GM23248 (cell line): ENCODE data around the gene PPP2R2D. TPM values are rescaled to one million over a fixed set of nuclear protein-coding genes. Genes with fewer than 3 reads are reported as not detected.

ENCODE experiments used
- DNase-seq: peaks from one replicate; pipeline ENCODE4 v3.0.0-alpha.2; 2015
- H2AFZ ChIP-seq: fragments of 200-600 bp; sonication (generic); 2 replicates; pipeline ENCODE4 v1.6.1; 2016; ENCODE audit warnings: antibody characterized with exemption
- H3F3A ChIP-seq: fragments of 200-600 bp; sonication (generic); 2 replicates; pipeline ENCODE4 v1.6.1; 2016; ENCODE audit warnings: mild to moderate bottlenecking, antibody characterized with exemption, mixed run types; ENCODE audit not compliant: insufficient read depth
- H3K27ac ChIP-seq: fragments of 200-600 bp; sonication (generic); 2 replicates; pipeline ENCODE4 v1.5.1; 2016; ENCODE audit warnings: mild to moderate bottlenecking
- H3K27me3 ChIP-seq: fragments of 200-600 bp; sonication (generic); replicated peaks from 2 replicates; pipeline ENCODE4 v1.6.1; 2016; ENCODE audit warnings: mild to moderate bottlenecking; ENCODE audit not compliant: insufficient read depth
- H3K36me3 ChIP-seq: fragments of 200-600 bp; sonication (generic); 2 replicates; pipeline ENCODE4 v1.6.1; 2016; ENCODE audit warnings: low read depth, mild to moderate bottlenecking
- H3K4me1 ChIP-seq: fragments of 200-600 bp; sonication (generic); 2 replicates; pipeline ENCODE4 v1.6.1; 2016; ENCODE audit warnings: mild to moderate bottlenecking; ENCODE audit not compliant: insufficient read depth
- H3K4me2 ChIP-seq: fragments of 200-600 bp; sonication (generic); one replicate; pipeline ENCODE4 v1.6.1; 2016; ENCODE audit warnings: mild to moderate bottlenecking; ENCODE audit not compliant: unreplicated experiment
- H3K4me3 ChIP-seq: fragments of 200-600 bp; sonication (generic); 2 replicates; pipeline ENCODE4 v1.5.1; 2016; ENCODE audit warnings: mild to moderate bottlenecking
- H3K79me2 ChIP-seq: fragments of 200-600 bp; sonication (generic); 2 replicates; pipeline ENCODE4 v1.6.1; 2016; ENCODE audit warnings: mild to moderate bottlenecking; ENCODE audit not compliant: insufficient read depth
- H3K9ac ChIP-seq: fragments of 200-600 bp; sonication (generic); 2 replicates; pipeline ENCODE4 v1.6.1; 2016; ENCODE audit warnings: mild to moderate bottlenecking
- H3K9me2 ChIP-seq: fragments of 200-600 bp; sonication (generic); 2 replicates; pipeline ENCODE4 v1.6.1; 2016; ENCODE audit warnings: mixed run types, mild to moderate bottlenecking, moderate library complexity; ENCODE audit not compliant: insufficient read depth
- H3K9me3 ChIP-seq: fragments of 200-600 bp; sonication (generic); one replicate; pipeline ENCODE4 v1.6.1; 2017; ENCODE audit warnings: low read depth
- H4K20me1 ChIP-seq: fragments of 200-600 bp; sonication (generic); 2 replicates; pipeline ENCODE4 v1.6.0; 2016; ENCODE audit not compliant: insufficient read depth
- EZH2 ChIP-seq: fragments of 200-600 bp; sonication (generic); IDR thresholded peaks from 2 replicates; pipeline ENCODE4 v1.6.1; 2018; ENCODE audit warnings: antibody characterized with exemption, mild to moderate bottlenecking; ENCODE audit not compliant: insufficient read depth, poor library complexity, severe bottlenecking
- EZH2phosphoT487 ChIP-seq: fragments of 200-600 bp; sonication (generic); IDR thresholded peaks from 2 replicates; pipeline ENCODE4 v1.6.1; 2018; ENCODE audit warnings: antibody characterized with exemption, moderate library complexity, mild to moderate bottlenecking, low read depth; ENCODE audit not compliant: insufficient read depth
- whole genome bisulfite sequencing, 2 experiments: methylation state at CpG; one replicate each; pipeline ENCODE4 v1.1.6; 2015 to 2017; ENCODE audit warnings: low lambda C conversion rate in 2 of 2, low coverage in 1 of 2; ENCODE audit errors: missing lambda C conversion rate in 2 of 2; 5-methylcytosine and 5-hydroxymethylcytosine counted together
- in situ Hi-C: fragments of 300-500 bp; cut with MboI; formaldehyde crosslinking; loops from 2 replicates; pipeline ENCODE4 v1.15.0; 2020
- polyA plus RNA-seq: library from polyadenylated mRNA; unstranded; fragments of >200 nt; fragmentation: Nextera tagmentation; extraction: Ambion mirVana; gene quantifications from 2 replicates; pipeline ENCODE4 v1.2.1, GENCODE V29; 2016
- total RNA-seq: library from RNA; depleted of rRNA; stranded (reverse); fragments of >200 nt; shearing (Covaris generic); gene quantifications from 2 replicates; pipeline ENCODE4 v1.2.3, GENCODE V29; 2014

PPP2R2D gene
- total and polyA plus RNA-seq, 2 experiments from 2014 or later, result 18.5 to 26.2 TPM

- no peak overlapping the region for H2AFZ ChIP-seq
- no peaks in the 10 kb centered on the region for H3F3A ChIP-seq
- in situ Hi-C loops, result loop anchor here (5.0 to 25.0 kb wide), 2 partner anchors 137 to 252 kb away; no protein-coding TSS in a partner anchor
- no peaks in the 10 kb centered on the region for H4K20me1 ChIP-seq
- H3K4me1 ChIP-seq, result no peaks in the 10 kb centered on the region
- 13% methylated on average over 25 of the region's 25 CpGs for WGBS, 2 experiments
- H3K9ac ChIP-seq, result no peak overlapping the region
- TF ChIP-seq EZH2 (no peak), EZH2phosphoT487 (no peak)
- peak; percentile 72 for DNase-seq
- H3K36me3 ChIP-seq, result no peaks in the 10 kb centered on the region
- no peak overlapping the region for H3K4me3 ChIP-seq
- H3K9me2 ChIP-seq, result no peaks in the 10 kb centered on the region
- H3K9me3 ChIP-seq, result no peaks in the 10 kb centered on the region
- no peaks in the 10 kb centered on the region for H3K79me2 ChIP-seq
- no peak overlapping the region for H3K27ac ChIP-seq
- no peak overlapping the region for H3K4me2 ChIP-seq
- H3K27me3 ChIP-seq, result no peaks in the 10 kb centered on the region
Observed at GRCh38 chr10:131885391-131886165, 15.2 kb upstream of the PPP2R2D start.

GRCh38 chr10:131886237-131886636 is 14.6 kb upstream of the PPP2R2D start:
- H3K4me1 ChIP-seq, result no peaks in the 10 kb centered on the region
- H3F3A ChIP-seq, result no peaks in the 10 kb centered on the region
- no peaks in the 10 kb centered on the region for H3K27me3 ChIP-seq
- H3K27ac ChIP-seq, result no peak overlapping the region
- H2AFZ ChIP-seq, result no peak overlapping the region
- H3K9me3 ChIP-seq, result no peaks in the 10 kb centered on the region
- no peak for DNase-seq
- no peaks in the 10 kb centered on the region for H4K20me1 ChIP-seq
- H3K4me2 ChIP-seq, result no peak overlapping the region
- TF ChIP-seq EZH2 (no peak), EZH2phosphoT487 (no peak)
- H3K9me2 ChIP-seq, result no peaks in the 10 kb centered on the region
- in situ Hi-C loops, result loop anchor here (5.0 to 25.0 kb wide), 2 partner anchors 136 to 251 kb away; no protein-coding TSS in a partner anchor
- 70 to 73% methylated on average over 10 of the region's 10 CpGs for WGBS, 2 experiments
- H3K4me3 ChIP-seq, result no peak overlapping the region
- no peak overlapping the region for H3K9ac ChIP-seq
- no peaks in the 10 kb centered on the region for H3K79me2 ChIP-seq
- H3K36me3 ChIP-seq, result no peaks in the 10 kb centered on the region

- H3K4me2 ChIP-seq, result no peak overlapping the region
- H3K9me2 ChIP-seq, result no peaks in the 10 kb centered on the region
- in situ Hi-C loops, result loop anchor here (5.0 to 25.0 kb wide), 2 partner anchors 134 to 249 kb away; no protein-coding TSS in a partner anchor
- no peak for TF ChIP-seq EZH2
- no peak for TF ChIP-seq EZH2phosphoT487
- DNase-seq, result peak; percentile 18
- no peak overlapping the region for H3K4me3 ChIP-seq
- no peaks in the 10 kb centered on the region for H3F3A ChIP-seq
- H4K20me1 ChIP-seq, result no peaks in the 10 kb centered on the region
- no peak overlapping the region for H3K9ac ChIP-seq
- H3K9me3 ChIP-seq, result no peaks in the 10 kb centered on the region
- H3K36me3 ChIP-seq, result no peaks in the 10 kb centered on the region
- peaks cover 10% of the 10 kb centered on the region for H3K27me3 ChIP-seq
- no peaks in the 10 kb centered on the region for H3K4me1 ChIP-seq
- H3K27ac ChIP-seq, result no peak overlapping the region
- no peak overlapping the region for H2AFZ ChIP-seq
- 49 to 60% methylated on average over 6 of the region's 6 CpGs for WGBS, 2 experiments
- H3K79me2 ChIP-seq, result no peaks in the 10 kb centered on the region
Observed at GRCh38 chr10:131888186-131888604, 12.6 kb upstream of the PPP2R2D start.

GRCh38 chr10:131889755-131890154 is 11.1 kb upstream of the PPP2R2D start:
- 73 to 77% methylated on average over 5 to 9 of the region's 9 CpGs for WGBS, 2 experiments
- Histone ChIP-seq H3K9me2 (no peaks in the 10 kb centered on the region), H4K20me1 (no peaks in the 10 kb centered on the region), H3K9me3 (no peaks in the 10 kb centered on the region), H3K4me1 (no peaks in the 10 kb centered on the region), H3K27me3 (peaks cover 21% of the 10 kb centered on the region), H3F3A (no peaks in the 10 kb centered on the region), H2AFZ (no peak overlapping the region), H3K27ac (no peak overlapping the region), H3K4me2 (no peak overlapping the region), H3K4me3 (no peak overlapping the region), H3K36me3 (no peaks in the 10 kb centered on the region), H3K9ac (no peak overlapping the region), H3K79me2 (no peaks in the 10 kb centered on the region)
- TF ChIP-seq EZH2phosphoT487 (no peak), EZH2 (no peak)
- in situ Hi-C loops, result loop anchor here (5.0 to 25.0 kb wide), 2 partner anchors 133 to 248 kb away; no protein-coding TSS in a partner anchor
- DNase-seq, result no peak
